H9 (cell line): Measurements from ENCODE around the gene FBXO21. TPM values are rescaled to one million over a fixed set of nuclear protein-coding genes. Genes with fewer than 3 reads are reported as not detected.
A peak's percentile ranks its signal among the peaks of the same experiment; 100 is the strongest.

Experiments
- DNase-seq: peaks from one replicate; pipeline ENCODE4 v3.0.0-alpha.2; 2017
- H2AFZ ChIP-seq: one replicate; pipeline ENCODE4 v1.6.1; 2013; ENCODE audit warnings: mild to moderate bottlenecking, low read length, control low read depth, moderate library complexity
- H2AK5ac ChIP-seq: 2 replicates; pipeline ENCODE4 v1.6.1; 2013; ENCODE audit warnings: low read length, control low read depth, mixed read lengths; ENCODE audit not compliant: insufficient read length
- H2BK120ac ChIP-seq: one replicate; pipeline ENCODE4 v1.6.1; 2013; ENCODE audit warnings: low read depth, mild to moderate bottlenecking, low read length, control low read depth, inconsistent platforms; ENCODE audit not compliant: poor library complexity, severe bottlenecking
- H2BK12ac ChIP-seq: 2 replicates; pipeline ENCODE4 v1.6.1; 2013; ENCODE audit warnings: low read length, control low read depth, mixed read lengths, low read depth; ENCODE audit not compliant: insufficient read length
- H2BK15ac ChIP-seq: 2 replicates; pipeline ENCODE4 v1.6.1; 2013; ENCODE audit warnings: low read depth, low read length, control low read depth
- H2BK20ac ChIP-seq: one replicate; pipeline ENCODE4 v1.6.1; 2013; ENCODE audit warnings: low read depth, mild to moderate bottlenecking, low read length, control low read depth, inconsistent platforms; ENCODE audit not compliant: poor library complexity, severe bottlenecking
- H2BK5ac ChIP-seq: 2 replicates; pipeline ENCODE4 v1.6.1; 2013; ENCODE audit warnings: low read length, control low read depth, mixed read lengths; ENCODE audit not compliant: insufficient read length
- H3K14ac ChIP-seq: 2 replicates; pipeline ENCODE4 v1.6.1; 2013; ENCODE audit warnings: low read length, control low read depth; ENCODE audit not compliant: insufficient read depth
- H3K18ac ChIP-seq: 2 replicates; pipeline ENCODE4 v1.6.1; 2013; ENCODE audit warnings: low read depth, mild to moderate bottlenecking, mixed read lengths, low read length, control low read depth; ENCODE audit not compliant: insufficient read length
- H3K23ac ChIP-seq: 2 replicates; pipeline ENCODE4 v1.6.1; 2013; ENCODE audit warnings: low read length, control low read depth, mixed read lengths, low read depth; ENCODE audit not compliant: insufficient read length
- H3K23me2 ChIP-seq: 2 replicates; pipeline ENCODE4 v1.6.1; 2013; ENCODE audit warnings: low read depth, mild to moderate bottlenecking, mixed read lengths, low read length, control low read depth; ENCODE audit not compliant: insufficient read length, poor library complexity, severe bottlenecking
- H3K27ac ChIP-seq: 2 replicates; pipeline ENCODE4 v1.5.1; 2013; ENCODE audit warnings: low read length, control low read depth, mixed read lengths, low read depth; ENCODE audit not compliant: insufficient read length
- H3K27me3 ChIP-seq: 2 replicates; pipeline ENCODE4 v1.6.1; 2013; ENCODE audit warnings: low read length, control low read depth, inconsistent platforms; ENCODE audit not compliant: insufficient read depth
- H3K4ac ChIP-seq: 2 replicates; pipeline ENCODE4 v1.6.1; 2013; ENCODE audit warnings: low read depth, mild to moderate bottlenecking, control low read depth, inconsistent platforms, low read length, moderate library complexity
- H3K4me1 ChIP-seq: 2 replicates; pipeline ENCODE4 v1.6.1; 2013; ENCODE audit warnings: low read length, control low read depth, inconsistent platforms; ENCODE audit not compliant: insufficient read depth
- H3K4me2 ChIP-seq: 2 replicates; pipeline ENCODE4 v1.6.1; 2013; ENCODE audit warnings: low read length, control low read depth, mixed read lengths; ENCODE audit not compliant: insufficient read length, insufficient read depth
- H3K56ac ChIP-seq: 2 replicates; pipeline ENCODE4 v1.6.1; 2013; ENCODE audit warnings: low read depth, mild to moderate bottlenecking, mixed read lengths, low read length, control low read depth; ENCODE audit not compliant: insufficient read length
- H3K79me1 ChIP-seq: 2 replicates; pipeline ENCODE4 v1.6.1; 2013; ENCODE audit warnings: low read depth, mild to moderate bottlenecking, moderate library complexity, low read length, control low read depth, inconsistent platforms; ENCODE audit not compliant: insufficient read depth, poor library complexity, severe bottlenecking
- H3K79me2 ChIP-seq: 2 replicates; pipeline ENCODE4 v1.6.1; 2013; ENCODE audit warnings: low read length, control low read depth, inconsistent platforms; ENCODE audit not compliant: insufficient read depth
- H3K9ac ChIP-seq: 2 replicates; pipeline ENCODE4 v1.6.1; 2013; ENCODE audit warnings: low read length, control low read depth, mixed read lengths; ENCODE audit not compliant: insufficient read length; ENCODE audit errors: extremely low read depth
- H3K9me3 ChIP-seq: one replicate; pipeline ENCODE4 v1.6.1; 2013; ENCODE audit warnings: low read depth, low read length, inconsistent platforms; ENCODE audit not compliant: control insufficient read depth
- H3T11ph ChIP-seq: one replicate; pipeline ENCODE4 v1.6.1; 2013; ENCODE audit warnings: mild to moderate bottlenecking, low read length, control low read depth, inconsistent platforms
- H4K20me1 ChIP-seq: one replicate; pipeline ENCODE4 v1.6.1; 2013; ENCODE audit not compliant: control insufficient read depth, insufficient read length, insufficient read depth
- H4K5ac ChIP-seq: 2 replicates; pipeline ENCODE4 v1.6.1; 2013; ENCODE audit warnings: low read depth, mild to moderate bottlenecking, mixed read lengths, low read length, control low read depth; ENCODE audit not compliant: insufficient read length
- H4K8ac ChIP-seq: replicated peaks from 2 replicates; pipeline ENCODE4 v1.6.1; 2013; ENCODE audit warnings: low read length, control low read depth, mixed read lengths, low read depth; ENCODE audit not compliant: insufficient read length
- H4K91ac ChIP-seq: 2 replicates; pipeline ENCODE4 v1.6.1; 2013; ENCODE audit warnings: low read depth, mild to moderate bottlenecking, moderate library complexity, mixed read lengths, low read length, control low read depth; ENCODE audit not compliant: insufficient read length
- H3K27ac Mint-ChIP-seq, 3 experiments: 2 replicates in 2 of 3; 3 replicates in 1 of 3; pipeline ENCODE4 v1.8.0; 2020 to 2021; ENCODE audit warnings: mixed read lengths in 3 of 3, mild to moderate bottlenecking in 1 of 3, moderate library complexity in 1 of 3
- H3K27me3 Mint-ChIP-seq: 2 replicates; pipeline ENCODE4 v1.8.0; 2021; ENCODE audit warnings: low read depth, mild to moderate bottlenecking, moderate library complexity, mixed read lengths
- H3K36me3 Mint-ChIP-seq, 3 experiments: 2 replicates in 2 of 3; 3 replicates in 1 of 3; pipeline ENCODE4 v1.8.0; 2020 to 2021; ENCODE audit warnings: low read depth in 3 of 3, mixed read lengths in 3 of 3; ENCODE audit not compliant: insufficient read depth in 1 of 3
- H3K4me1 Mint-ChIP-seq, 2 experiments: 2 replicates each; pipeline ENCODE4 v1.8.0; 2020; ENCODE audit warnings: mixed read lengths in 2 of 2
- H3K4me3 Mint-ChIP-seq, 2 experiments: 2 replicates in 1 of 2; 3 replicates in 1 of 2; pipeline ENCODE4 v1.8.0; 2020 to 2021; ENCODE audit warnings: mild to moderate bottlenecking in 2 of 2, mixed read lengths in 2 of 2, moderate library complexity in 1 of 2
- H3K9me3 Mint-ChIP-seq, 2 experiments: 2 replicates in 1 of 2; 3 replicates in 1 of 2; pipeline ENCODE4 v1.8.0; 2020; ENCODE audit warnings: mild to moderate bottlenecking in 2 of 2, mixed read lengths in 2 of 2, moderate library complexity in 1 of 2
- CTCF ChIP-seq: fragments of 200-600 bp; sonication (generic); conservative IDR thresholded peaks from 3 replicates; pipeline ENCODE4 v1.8.0; 2021; ENCODE audit warnings: antibody characterized with exemption, mild to moderate bottlenecking
- WGBS: extraction: QIAGEN DNeasy Blood & Tissue Kit; methylation state at CpG from one replicate; pipeline ENCODE4 v1.1.7; 2013; ENCODE audit warnings: missing lambda C conversion rate, low lambda C conversion rate, mixed read lengths; ENCODE audit not compliant: insufficient read length; ENCODE audit errors: extremely low coverage; 5-methylcytosine and 5-hydroxymethylcytosine counted together
- total RNA-seq: library from RNA; stranded (reverse); gene quantifications from 2 replicates; pipeline ENCODE4 v1.2.1, GENCODE V29; 2021

Gene FBXO21
- total RNA-seq, 1 experiment from 2014 or later: 58.6 TPM

- Mint-ChIP-seq H3K27me3 (no peaks in the 10 kb centered on the region), H3K27ac (peak overlapping the region in 1 of 3 experiments; percentile 51; a peak in 2 of 7 replicates), H3K36me3 (peaks cover 10 to 36% (median 19%) of the 10 kb centered on the region in 3 experiments; a peak in 6 of 7 replicates), H3K9me3 (no peaks in the 10 kb centered on the region), H3K4me3 (no peak overlapping the region), H3K4me1 (peaks cover 3 to 10% of the 10 kb centered on the region in 2 experiments; a peak in 2 of 4 replicates)
- H3K27ac ChIP-seq: no peak overlapping the region
- TF ChIP-seq CTCF: no peak
- no peak for DNase-seq
- H4K8ac ChIP-seq: no peak overlapping the region
- no peak overlapping the region for H2BK5ac ChIP-seq
- H2BK12ac ChIP-seq: no peak overlapping the region
- H3K4me1 ChIP-seq: no peaks in the 10 kb centered on the region
- no peak overlapping the region for H2BK20ac ChIP-seq
- H4K5ac ChIP-seq: no peak overlapping the region
- no peak overlapping the region for H2AK5ac ChIP-seq
- no peak overlapping the region for H3K23ac ChIP-seq
- H3T11ph ChIP-seq: no peak overlapping the region
- no peaks in the 10 kb centered on the region for H4K20me1 ChIP-seq
- no peak overlapping the region for H2BK120ac ChIP-seq
- H3K56ac ChIP-seq: no peak overlapping the region
- no peak overlapping the region for H3K4ac ChIP-seq
- no peaks in the 10 kb centered on the region for H3K9me3 ChIP-seq
- H3K18ac ChIP-seq: no peak overlapping the region
- H3K27me3 ChIP-seq: no peaks in the 10 kb centered on the region
- no peak overlapping the region for H3K14ac ChIP-seq
- H3K79me1 ChIP-seq: no peaks in the 10 kb centered on the region
- no peak overlapping the region for H2AFZ ChIP-seq
- no peaks in the 10 kb centered on the region for H3K23me2 ChIP-seq
- H3K79me2 ChIP-seq: no peaks in the 10 kb centered on the region
- H4K91ac ChIP-seq: no peak overlapping the region
- H3K4me2 ChIP-seq: no peak overlapping the region
- WGBS: no CpG with 5 or more reads among the region's 12 CpGs
- H2BK15ac ChIP-seq: no peak overlapping the region
- no peak overlapping the region for H3K9ac ChIP-seq
Measured at GRCh38 chr12:117142094-117142493, 48.2 kb downstream of the FBXO21 start.
